Esophagus (tissue), 2 donors: ENCODE measurements around the gene GLB1L3. TPM values are rescaled to one million over a fixed set of nuclear protein-coding genes. Genes with fewer than 3 reads are reported as not detected.
"Not testable (repeated sequence)": the region's sequence is repeated elsewhere in the genome, so short reads cannot be mapped to it uniquely, and the experiment has no call there.

Experiments used
- H3K27ac ChIP-seq, 2 donors: one replicate each; pipeline ENCODE4 v1.5.1; 2013; ENCODE audit warnings: low read depth in 2 of 2, mild to moderate bottlenecking in 2 of 2, inconsistent platforms in 1 of 2, low read length in 1 of 2, moderate library complexity in 1 of 2
- H3K27me3 ChIP-seq, 2 donors: one replicate each; pipeline ENCODE4 v1.6.1; 2013; ENCODE audit warnings: low read length in 2 of 2, control low read depth in 1 of 2, mild to moderate bottlenecking in 1 of 2; ENCODE audit not compliant: insufficient read depth in 2 of 2, control insufficient read depth in 1 of 2
- H3K36me3 ChIP-seq, 2 donors: one replicate each; pipeline ENCODE4 v1.6.1; 2013; ENCODE audit warnings: low read length in 1 of 2; ENCODE audit not compliant: control insufficient read depth in 2 of 2, insufficient read depth in 2 of 2
- H3K4me1 ChIP-seq, 2 donors: one replicate each; pipeline ENCODE4 v1.6.1; 2013; ENCODE audit warnings: low read length in 1 of 2; ENCODE audit not compliant: control insufficient read depth in 2 of 2, insufficient read depth in 2 of 2
- H3K4me3 ChIP-seq, 2 donors: one replicate each; pipeline ENCODE4 v1.5.1; 2013; ENCODE audit warnings: low read length in 2 of 2, mild to moderate bottlenecking in 2 of 2, low read depth in 1 of 2, moderate library complexity in 1 of 2
- H3K9me3 ChIP-seq, 2 donors: one replicate each; pipeline ENCODE4 v1.6.1; 2013; ENCODE audit warnings: mild to moderate bottlenecking in 2 of 2, low read depth in 1 of 2, low read length in 1 of 2, moderate library complexity in 1 of 2; ENCODE audit not compliant: control insufficient read depth in 2 of 2, insufficient read depth in 1 of 2
- WGBS, 2 donors: extraction: QIAGEN DNeasy Blood & Tissue Kit; methylation state at CpG; one replicate each; pipeline ENCODE4 v1.1.7; 2013; 5-methylcytosine and 5-hydroxymethylcytosine counted together
- polyA plus RNA-seq, 2 donors: library from polyadenylated mRNA; stranded (reverse); fragments of 200-250 nt; gene quantifications; one replicate each; pipeline ENCODE4 v1.2.3, GENCODE V29; 2013
- donor health status: healthy with polysubstance abuse.
- donor health status: Bipolar disorder and iron deficiency.

Gene GLB1L3
- polyA plus RNA-seq, 2 donors, result 0.04 to 0.08 TPM

DNA sequence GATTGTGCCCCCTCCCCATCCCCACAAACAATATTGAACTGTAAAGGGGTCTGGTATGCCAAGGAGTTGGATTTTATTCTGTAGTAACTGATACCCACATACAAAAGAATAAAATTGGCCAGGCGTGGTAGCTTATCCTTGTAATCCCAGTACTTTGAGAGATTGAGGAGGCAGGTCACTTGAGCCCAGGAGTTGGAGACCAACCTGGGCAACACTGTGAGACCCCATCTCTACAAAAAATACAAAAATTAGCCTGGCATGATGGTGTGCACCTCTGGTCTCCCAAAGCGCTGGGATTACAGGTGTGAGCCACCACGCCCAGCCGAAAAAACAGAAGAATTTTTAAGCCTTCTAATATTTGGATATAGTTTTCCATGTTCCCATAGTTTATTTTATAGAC lies 4.2 kb upstream of the GLB1L3 start:
- Histone ChIP-seq H3K27me3 (peaks cover 4 to 11% of the 10 kb centered on the region in 2 donors), H3K9me3 (no peaks in the 10 kb centered on the region)
- 92 to 94% methylated on average over 4 of the region's 4 CpGs for WGBS, 2 donors

DNA sequence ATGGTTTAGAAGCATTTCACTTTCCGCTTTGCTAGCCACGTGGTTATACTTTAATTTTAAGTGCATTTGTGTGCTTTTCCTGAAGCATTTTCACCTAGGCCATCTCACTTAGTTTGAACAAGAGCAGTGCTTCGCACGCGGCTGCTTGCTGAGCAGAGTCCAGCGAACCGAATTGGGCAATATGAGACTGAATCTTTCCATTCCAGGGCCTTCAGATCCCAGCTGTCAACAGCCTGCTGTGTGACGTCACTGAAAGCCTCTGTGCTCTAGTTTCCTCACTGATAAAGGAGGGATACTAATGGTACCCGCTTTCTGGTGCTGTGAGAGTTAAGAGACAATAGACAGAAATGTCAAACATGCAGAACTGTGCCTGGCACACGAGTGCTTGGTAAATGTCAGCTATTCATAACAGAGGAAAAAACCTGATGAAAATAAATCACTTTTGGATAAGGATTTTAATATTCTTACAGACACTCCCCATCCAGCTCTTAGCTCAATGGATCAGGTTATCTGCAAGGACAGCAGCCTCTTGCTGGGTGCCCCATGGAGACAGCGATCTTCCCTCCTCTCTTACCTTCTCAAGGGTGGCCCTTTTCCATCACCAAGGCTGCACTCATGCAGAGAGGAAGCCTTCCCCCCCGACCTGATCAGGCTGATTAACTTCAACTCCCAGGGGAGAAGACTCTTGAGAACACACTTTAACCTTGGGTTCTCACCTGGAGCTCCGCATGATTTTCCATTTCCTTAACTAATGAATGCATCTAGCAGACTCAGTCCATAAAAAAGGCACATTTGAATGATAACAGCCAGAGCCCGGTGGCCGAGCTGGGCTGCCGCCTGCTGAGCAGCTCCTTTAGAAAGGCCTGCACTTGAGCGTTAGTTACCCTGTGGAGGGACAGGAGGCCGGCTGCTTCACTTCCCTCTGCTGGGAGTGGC lies 3.5 kb upstream of the GLB1L3 start:
- no peak overlapping the region for H3K27ac ChIP-seq
- WGBS, 2 donors, result 41 to 51% methylated on average over 18 of the region's 18 CpGs
- H3K4me3 ChIP-seq, result no peak overlapping the region
- no peaks in the 10 kb centered on the region for H3K36me3 ChIP-seq
- H3K27me3 ChIP-seq, result peaks cover 6 to 18% of the 10 kb centered on the region in 2 donors
- peaks cover 6 to 16% of the 10 kb centered on the region in 2 donors for H3K4me1 ChIP-seq
- H3K9me3 ChIP-seq, result no peaks in the 10 kb centered on the region

More for the DNA sequence above, 4.2 kb upstream of the GLB1L3 start:
- no peak overlapping the region for H3K4me3 ChIP-seq
- H3K36me3 ChIP-seq, result no peaks in the 10 kb centered on the region
- H3K27ac ChIP-seq, result no peak overlapping the region
- H3K4me1 ChIP-seq, result peaks cover 6 to 14% of the 10 kb centered on the region in 2 donors

DNA sequence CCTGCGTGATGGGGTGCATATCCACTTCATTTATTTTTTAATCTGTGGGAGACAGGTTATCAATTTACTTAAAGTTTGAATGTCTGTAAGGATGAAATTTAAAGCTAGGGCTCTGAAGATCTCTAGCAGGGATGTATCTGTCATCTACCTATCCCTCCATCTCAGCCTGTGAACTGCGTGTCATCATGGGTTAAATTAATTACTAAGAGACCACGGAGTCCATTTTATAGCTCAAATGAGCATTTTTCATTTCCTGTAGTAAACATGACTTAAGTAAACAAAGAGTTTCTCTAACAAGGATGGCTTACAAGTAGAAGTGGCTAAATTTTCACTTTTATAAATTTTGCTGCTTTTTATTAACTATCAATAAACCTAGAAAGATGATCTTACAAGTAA lies 2.9 kb upstream of the GLB1L3 start:
- Histone ChIP-seq H3K36me3 (no peaks in the 10 kb centered on the region), H3K9me3 (peaks cover 1 to 2% of the 10 kb centered on the region in 2 donors), H3K4me3 (no peak overlapping the region), H3K27ac (no peak overlapping the region), H3K4me1 (peaks cover 6 to 16% of the 10 kb centered on the region in 2 donors), H3K27me3 (peaks cover 6 to 18% of the 10 kb centered on the region in 2 donors)
- WGBS, 2 donors, result 41 to 52% methylated on average over 3 of the region's 3 CpGs

DNA sequence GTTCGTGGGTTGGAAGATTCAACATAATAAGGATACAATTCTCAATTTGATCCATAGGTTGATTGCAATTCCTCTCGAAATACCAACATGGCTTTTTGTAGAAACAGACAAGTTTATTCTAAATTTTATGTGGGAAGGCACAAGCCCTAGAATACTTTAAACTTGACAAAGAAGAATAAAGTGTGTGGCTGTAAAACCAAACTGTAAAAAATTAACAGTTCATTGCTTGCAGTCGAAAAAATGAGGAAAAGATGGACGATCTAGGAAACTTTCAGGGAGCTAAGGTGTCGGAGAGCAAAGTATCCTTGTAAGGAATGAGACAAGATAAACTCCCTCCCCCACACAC lies 1.0 kb upstream of the GLB1L3 start:
- peaks cover 6 to 18% of the 10 kb centered on the region in 2 donors for H3K27me3 ChIP-seq
- no peaks in the 10 kb centered on the region for H3K36me3 ChIP-seq
- peaks cover 4% of the 10 kb centered on the region in 2 donors for H3K9me3 ChIP-seq
- H3K27ac ChIP-seq, result no peak overlapping the region
- H3K4me1 ChIP-seq, result peaks cover 6 to 16% of the 10 kb centered on the region in 2 donors
- WGBS, 2 donors, result 22 to 24% methylated on average over 5 of the region's 5 CpGs
- no peak overlapping the region for H3K4me3 ChIP-seq

DNA sequence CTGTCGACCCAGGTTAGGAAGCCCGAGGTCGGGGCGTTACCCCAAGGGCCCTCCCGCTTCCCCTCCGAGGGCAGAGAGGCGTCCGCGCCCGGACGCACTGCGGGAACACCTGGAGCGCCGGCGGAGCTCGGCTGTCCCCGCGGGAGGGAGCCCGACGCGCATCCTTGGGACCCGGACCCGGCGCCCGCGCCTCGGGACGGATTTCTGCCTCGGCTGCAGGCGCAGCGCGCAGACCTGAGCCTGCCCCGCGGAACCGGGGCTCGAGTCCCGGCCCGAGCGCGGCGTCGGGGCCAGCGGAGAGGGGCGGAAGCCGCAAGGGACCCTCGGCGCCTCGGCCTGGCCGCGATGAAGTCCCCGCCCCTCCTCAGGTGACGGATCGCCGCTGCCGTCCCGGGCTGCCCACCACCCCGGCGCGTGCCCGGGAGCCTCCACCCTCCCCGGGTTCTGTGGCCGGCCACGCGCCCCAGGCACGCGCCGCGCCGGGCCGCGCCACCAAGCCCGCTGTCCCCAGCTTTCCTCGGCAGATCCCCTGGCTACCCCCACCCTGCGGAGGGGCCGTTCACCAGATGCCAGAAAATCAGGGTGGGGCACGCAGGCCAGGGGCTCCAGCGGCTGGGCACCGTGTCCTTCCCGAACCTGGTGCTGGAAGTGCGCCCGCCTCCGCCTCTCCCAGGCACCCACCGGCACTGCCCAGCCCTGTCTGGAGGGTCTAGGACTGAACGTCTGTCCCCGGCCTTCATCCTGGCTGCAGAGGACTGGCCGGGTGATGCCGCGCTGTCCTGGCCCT lies 410 bp downstream of the GLB1L3 start:
- Histone ChIP-seq H3K36me3 (no peaks in the 10 kb centered on the region), H3K9me3 (peaks cover 4% of the 10 kb centered on the region in 2 donors), H3K4me3 (peak overlapping the region; percentile 32 to 44), H3K27me3 (peaks cover 6 to 18% of the 10 kb centered on the region in 2 donors), H3K4me1 (peaks cover 6 to 16% of the 10 kb centered on the region in 2 donors), H3K27ac (no peak overlapping the region)
- WGBS, 2 donors, result 1 to 2% methylated on average over 69 to 88 of the region's 88 CpGs

DNA sequence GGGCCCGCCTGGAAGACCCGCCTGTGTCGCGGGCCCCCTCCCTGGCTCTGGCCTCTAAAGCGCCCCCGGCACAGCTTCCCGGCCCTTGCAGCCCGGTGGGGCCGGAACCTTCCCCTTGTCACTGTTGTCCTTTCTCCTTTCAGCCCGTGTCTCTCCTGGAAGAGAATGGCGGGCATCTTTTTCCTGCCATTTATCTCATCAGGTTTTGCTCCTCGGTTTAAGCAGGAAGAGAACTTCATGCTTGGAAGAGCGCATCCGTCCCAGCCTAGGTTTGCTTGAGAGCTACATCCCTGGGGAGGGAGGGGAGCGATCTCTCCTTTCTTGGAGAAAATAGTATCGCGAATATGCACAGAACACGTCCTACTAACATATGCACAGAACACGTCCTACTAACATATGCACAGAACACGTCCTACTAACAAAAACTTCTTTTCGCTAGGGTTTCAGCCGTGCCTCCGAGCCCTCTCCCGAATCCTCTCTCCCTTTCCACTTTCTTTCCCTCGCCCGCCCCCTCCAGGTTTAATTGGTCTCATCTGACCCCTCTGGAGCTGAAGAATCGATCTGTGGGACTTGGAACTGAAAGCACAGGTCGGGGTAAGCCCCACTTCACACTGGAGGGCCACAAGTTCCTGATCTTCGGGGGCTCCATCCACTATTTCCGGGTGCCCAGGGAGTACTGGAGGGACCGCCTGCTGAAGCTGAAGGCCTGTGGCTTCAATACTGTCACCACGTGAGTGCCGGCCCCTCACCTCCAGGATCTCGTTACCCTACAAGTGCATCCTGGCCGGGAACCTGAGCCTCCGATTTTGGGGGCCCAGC lies 1.2 kb downstream of the GLB1L3 start:
- H3K27ac ChIP-seq, result no peak overlapping the region
- H3K27me3 ChIP-seq, result peaks cover 6 to 18% of the 10 kb centered on the region in 2 donors
- peaks cover 6 to 16% of the 10 kb centered on the region in 2 donors for H3K4me1 ChIP-seq
- 31 to 38% methylated on average over 36 of the region's 36 CpGs for WGBS, 2 donors
- H3K4me3 ChIP-seq, result peak overlapping the region; percentile 32 to 44
- H3K9me3 ChIP-seq, result peaks cover 4% of the 10 kb centered on the region in 2 donors
- no peaks in the 10 kb centered on the region for H3K36me3 ChIP-seq

DNA sequence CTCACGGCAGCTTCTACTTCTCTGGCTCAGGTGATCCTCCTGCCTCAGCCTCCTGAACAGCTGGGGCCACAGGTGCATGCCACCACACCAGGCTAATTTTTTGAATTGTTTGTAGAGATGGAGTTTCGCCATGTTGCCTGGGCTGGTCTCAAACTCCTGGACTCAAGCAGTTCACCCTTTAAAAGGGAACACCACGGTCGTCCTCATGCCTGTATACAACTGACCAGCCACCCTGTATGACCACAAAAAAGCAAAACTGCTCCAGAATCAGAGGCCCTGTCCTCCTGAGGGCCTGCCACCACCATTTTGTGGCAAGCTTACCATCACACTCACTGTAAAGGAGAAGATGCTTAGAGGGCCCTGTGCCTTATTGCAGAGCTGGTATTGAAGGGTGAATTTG lies 2.2 kb downstream of the GLB1L3 start:
- peaks cover 4% of the 10 kb centered on the region in 2 donors for H3K9me3 ChIP-seq
- peaks cover 6 to 20% of the 10 kb centered on the region in 2 donors for H3K4me1 ChIP-seq
- H3K27ac ChIP-seq, result no peak overlapping the region
- WGBS, 2 donors, result 92 to 97% methylated on average over 4 of the region's 4 CpGs
- H3K27me3 ChIP-seq, result peaks cover 6 to 18% of the 10 kb centered on the region in 2 donors
- H3K4me3 ChIP-seq, result no peak overlapping the region
- no peaks in the 10 kb centered on the region for H3K36me3 ChIP-seq

DNA sequence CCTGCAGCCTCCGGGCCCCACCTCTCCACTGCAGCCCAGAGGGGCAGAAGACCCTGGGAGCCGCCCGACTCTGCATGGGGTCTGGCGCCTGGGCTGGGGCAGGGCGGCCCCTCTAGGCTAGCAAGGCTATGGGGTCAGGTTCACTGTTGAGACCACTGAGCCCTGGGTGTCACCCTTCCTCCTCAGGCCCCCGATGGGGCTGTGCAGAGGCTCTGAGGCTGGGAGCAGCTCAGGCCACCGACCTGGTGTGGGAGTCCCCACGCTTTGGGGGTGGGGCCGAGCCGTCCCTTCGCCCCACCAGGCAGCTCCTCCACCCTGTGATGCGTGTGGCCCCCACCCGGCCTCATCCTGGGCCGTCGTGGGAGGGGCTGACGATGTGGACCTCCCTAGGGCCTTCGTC lies 5.5 kb downstream of the GLB1L3 start:
- not testable (repeated sequence) for H3K27ac ChIP-seq, H3K9me3 ChIP-seq, H3K4me3 ChIP-seq, H3K4me1 ChIP-seq, H3K27me3 ChIP-seq, H3K36me3 ChIP-seq
- WGBS, 2 donors, result 75 to 87% methylated on average over 6 to 15 of the region's 17 CpGs
